Loucy (cell line): ENCODE results near the gene EDIL3.

ENCODE experiments used
- H2AFZ ChIP-seq: fragments of 200-600 bp; sonication (generic); 2 replicates; pipeline ENCODE4 v1.6.0; 2016; ENCODE audit warnings: antibody characterized with exemption, mild to moderate bottlenecking, low read length, moderate library complexity
- H3F3A ChIP-seq: fragments of 200-600 bp; 2 replicates; pipeline ENCODE4 v1.6.0; 2016; ENCODE audit warnings: antibody characterized with exemption, low read depth, mild to moderate bottlenecking
- H3K27me3 ChIP-seq: fragments of 200-600 bp; sonication (generic); 2 replicates; pipeline ENCODE4 v1.6.1; 2014; ENCODE audit warnings: low read length, mild to moderate bottlenecking; ENCODE audit not compliant: insufficient read depth, poor library complexity, severe bottlenecking
- H3K36me3 ChIP-seq: fragments of 200-600 bp; sonication (generic); 2 replicates; pipeline ENCODE4 v1.6.1; 2016; ENCODE audit warnings: low read length; ENCODE audit not compliant: insufficient read depth
- H3K4me1 ChIP-seq: fragments of 200-600 bp; sonication (generic); 2 replicates; pipeline ENCODE4 v1.5.1; 2014; ENCODE audit warnings: low read length, mild to moderate bottlenecking; ENCODE audit not compliant: insufficient read depth, poor library complexity, severe bottlenecking
- H3K4me2 ChIP-seq: fragments of 200-600 bp; sonication (generic); 2 replicates; pipeline ENCODE4 v1.6.0; 2014; ENCODE audit warnings: antibody characterized with exemption, low read length, low read depth, mild to moderate bottlenecking; ENCODE audit not compliant: poor library complexity, severe bottlenecking
- H3K4me3 ChIP-seq: fragments of 200-600 bp; sonication (generic); 2 replicates; pipeline ENCODE4 v1.5.1; 2014; ENCODE audit warnings: low read length, mild to moderate bottlenecking, mixed read lengths; ENCODE audit not compliant: poor library complexity, severe bottlenecking
- H3K79me2 ChIP-seq: fragments of 200-600 bp; sonication (generic); 2 replicates; pipeline ENCODE4 v1.6.1; 2014; ENCODE audit warnings: low read length; ENCODE audit not compliant: insufficient read depth
- H3K9ac ChIP-seq: fragments of 200-600 bp; sonication (generic); 2 replicates; pipeline ENCODE4 v1.6.0; 2014; ENCODE audit warnings: mild to moderate bottlenecking, low read depth, low read length, moderate library complexity; ENCODE audit not compliant: poor library complexity, severe bottlenecking
- H3K9me2 ChIP-seq: fragments of 200-600 bp; sonication (generic); replicated peaks from 2 replicates; pipeline ENCODE4 v1.6.1; 2016; ENCODE audit warnings: low read depth, low read length, mixed read lengths
- H3K9me3 ChIP-seq: fragments of 200-600 bp; sonication (generic); 2 replicates; pipeline ENCODE4 v1.6.1; 2014; ENCODE audit warnings: mild to moderate bottlenecking, antibody characterized with exemption, low read length, low read depth; ENCODE audit not compliant: insufficient read depth
- H4K20me1 ChIP-seq: fragments of 200-600 bp; sonication (generic); 2 replicates; pipeline ENCODE4 v1.6.0; 2014; ENCODE audit warnings: antibody characterized with exemption, low read length, mild to moderate bottlenecking; ENCODE audit not compliant: insufficient read depth, poor library complexity, severe bottlenecking
- EZH2phosphoT487 ChIP-seq: fragments of 200-600 bp; IDR thresholded peaks from 2 replicates; pipeline ENCODE4 v1.6.1; 2018; ENCODE audit warnings: antibody characterized with exemption, mild to moderate bottlenecking, moderate library complexity, borderline replicate concordance
- TF ChIP-seq, protein P1 (sequence below): fragments of 200-600 bp; sonication (generic); conservative IDR thresholded peaks from 2 replicates; pipeline ENCODE4 v1.5.1; 2014; ENCODE audit warnings: mild to moderate bottlenecking, antibody characterized with exemption, low read length

The EDIL3 gene

DNA sequence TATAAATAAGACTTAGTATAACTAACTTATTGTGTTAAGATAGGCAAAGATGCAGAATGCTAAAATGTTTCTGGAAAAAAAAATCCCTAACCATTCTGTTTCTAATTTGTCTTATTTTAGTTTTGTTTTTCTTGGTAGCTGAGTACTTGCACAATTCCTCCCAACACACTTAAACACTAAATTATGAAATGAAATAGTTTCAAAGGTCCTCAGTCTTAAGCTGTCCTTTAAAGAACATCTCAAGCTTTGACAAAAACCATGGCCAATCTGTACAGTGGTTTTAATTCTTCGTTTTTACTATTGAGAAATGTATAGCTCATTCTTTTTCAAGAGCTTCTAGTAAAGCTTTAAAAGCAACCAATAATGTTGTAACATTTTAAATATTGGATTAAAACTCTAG, 171.5 kb downstream of the EDIL3 start:
- no peaks in the 10 kb centered on the region for H3K9me3 ChIP-seq
- H3K79me2 ChIP-seq, result no peaks in the 10 kb centered on the region
- no peak overlapping the region for H2AFZ ChIP-seq
- TF ChIP-seq, protein P1, sequence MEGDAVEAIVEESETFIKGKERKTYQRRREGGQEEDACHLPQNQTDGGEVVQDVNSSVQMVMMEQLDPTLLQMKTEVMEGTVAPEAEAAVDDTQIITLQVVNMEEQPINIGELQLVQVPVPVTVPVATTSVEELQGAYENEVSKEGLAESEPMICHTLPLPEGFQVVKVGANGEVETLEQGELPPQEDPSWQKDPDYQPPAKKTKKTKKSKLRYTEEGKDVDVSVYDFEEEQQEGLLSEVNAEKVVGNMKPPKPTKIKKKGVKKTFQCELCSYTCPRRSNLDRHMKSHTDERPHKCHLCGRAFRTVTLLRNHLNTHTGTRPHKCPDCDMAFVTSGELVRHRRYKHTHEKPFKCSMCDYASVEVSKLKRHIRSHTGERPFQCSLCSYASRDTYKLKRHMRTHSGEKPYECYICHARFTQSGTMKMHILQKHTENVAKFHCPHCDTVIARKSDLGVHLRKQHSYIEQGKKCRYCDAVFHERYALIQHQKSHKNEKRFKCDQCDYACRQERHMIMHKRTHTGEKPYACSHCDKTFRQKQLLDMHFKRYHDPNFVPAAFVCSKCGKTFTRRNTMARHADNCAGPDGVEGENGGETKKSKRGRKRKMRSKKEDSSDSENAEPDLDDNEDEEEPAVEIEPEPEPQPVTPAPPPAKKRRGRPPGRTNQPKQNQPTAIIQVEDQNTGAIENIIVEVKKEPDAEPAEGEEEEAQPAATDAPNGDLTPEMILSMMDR, result no peak
- no peak for TF ChIP-seq EZH2phosphoT487
- no peaks in the 10 kb centered on the region for H3F3A ChIP-seq
- no peak overlapping the region for H3K4me2 ChIP-seq
- H3K9me2 ChIP-seq, result no peaks in the 10 kb centered on the region
- no peaks in the 10 kb centered on the region for H3K36me3 ChIP-seq
- no peak overlapping the region for H3K9ac ChIP-seq
- no peaks in the 10 kb centered on the region for H3K4me1 ChIP-seq
- H3K27me3 ChIP-seq, result no peaks in the 10 kb centered on the region
- H3K4me3 ChIP-seq, result no peak overlapping the region
- no peaks in the 10 kb centered on the region for H4K20me1 ChIP-seq

DNA sequence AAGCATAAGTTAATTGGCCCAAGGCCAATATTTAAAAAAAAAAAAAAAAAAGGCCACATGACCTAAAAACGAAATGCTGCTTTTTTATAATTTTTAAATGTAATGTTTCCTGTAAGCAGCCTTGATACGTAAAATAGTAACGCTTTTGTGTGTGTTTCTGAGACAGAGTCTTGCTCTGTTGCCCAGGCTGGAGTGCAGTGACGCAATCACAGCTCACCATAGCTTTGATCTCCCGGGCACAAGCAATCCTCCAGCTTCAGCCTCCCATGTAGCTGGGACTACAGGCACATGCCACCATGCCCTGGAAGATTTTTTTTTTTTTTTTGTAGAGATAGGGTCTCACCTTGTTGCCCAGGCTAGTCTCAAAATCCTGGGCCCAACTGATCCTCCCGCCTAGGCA, 179.9 kb downstream of the EDIL3 start:
- TF ChIP-seq, protein P1, result no peak
- TF ChIP-seq EZH2phosphoT487, result no peak
- H4K20me1 ChIP-seq, result no peaks in the 10 kb centered on the region
- no peak overlapping the region for H3K9ac ChIP-seq
- H3K4me1 ChIP-seq, result no peaks in the 10 kb centered on the region
- H3K36me3 ChIP-seq, result no peaks in the 10 kb centered on the region
- no peak overlapping the region for H3K4me3 ChIP-seq
- no peak overlapping the region for H2AFZ ChIP-seq
- no peaks in the 10 kb centered on the region for H3K9me2 ChIP-seq
- no peaks in the 10 kb centered on the region for H3K79me2 ChIP-seq
- H3K9me3 ChIP-seq, result no peaks in the 10 kb centered on the region
- no peaks in the 10 kb centered on the region for H3F3A ChIP-seq
- H3K4me2 ChIP-seq, result no peak overlapping the region
- no peaks in the 10 kb centered on the region for H3K27me3 ChIP-seq

DNA sequence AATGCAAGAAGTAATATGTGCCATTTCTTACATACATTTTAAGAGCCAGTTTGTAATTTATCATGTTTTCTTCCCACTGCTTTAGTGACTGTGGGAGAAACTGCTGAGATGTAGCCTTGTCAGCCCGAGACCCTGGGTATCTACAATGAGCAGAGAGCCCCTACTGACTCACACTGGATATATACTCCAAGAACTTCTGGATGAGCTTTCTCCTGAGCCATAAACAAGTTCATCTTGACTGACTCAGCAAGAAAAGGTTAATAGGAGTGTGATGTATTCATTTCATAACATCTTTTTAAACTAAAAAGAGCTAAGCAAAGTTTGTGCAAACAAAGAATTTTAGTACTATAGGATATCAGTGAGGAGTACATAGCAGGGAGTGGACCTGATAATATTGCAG, 182.5 kb downstream of the EDIL3 start:
- Histone ChIP-seq H3K9me2 (no peaks in the 10 kb centered on the region), H3K4me2 (no peak overlapping the region), H3K27me3 (no peaks in the 10 kb centered on the region), H2AFZ (no peak overlapping the region), H4K20me1 (no peaks in the 10 kb centered on the region), H3K79me2 (no peaks in the 10 kb centered on the region), H3K36me3 (no peaks in the 10 kb centered on the region), H3K9ac (no peak overlapping the region), H3K4me3 (no peak overlapping the region), H3K4me1 (no peaks in the 10 kb centered on the region), H3F3A (no peaks in the 10 kb centered on the region), H3K9me3 (no peaks in the 10 kb centered on the region)
- no peak for TF ChIP-seq EZH2phosphoT487
- TF ChIP-seq, protein P1, result no peak
